ENCODE measurements around the gene DYRK1A. TPM values are rescaled to one million over a fixed set of nuclear protein-coding genes. Genes with fewer than 3 reads are reported as not detected.
"Not testable (repeated sequence)": the region's sequence is repeated elsewhere in the genome, so short reads cannot be mapped to it uniquely, and the experiment has no call there.

The DYRK1A gene
- polyA plus RNA-seq, 1 donor: 58.9 TPM

DNA sequence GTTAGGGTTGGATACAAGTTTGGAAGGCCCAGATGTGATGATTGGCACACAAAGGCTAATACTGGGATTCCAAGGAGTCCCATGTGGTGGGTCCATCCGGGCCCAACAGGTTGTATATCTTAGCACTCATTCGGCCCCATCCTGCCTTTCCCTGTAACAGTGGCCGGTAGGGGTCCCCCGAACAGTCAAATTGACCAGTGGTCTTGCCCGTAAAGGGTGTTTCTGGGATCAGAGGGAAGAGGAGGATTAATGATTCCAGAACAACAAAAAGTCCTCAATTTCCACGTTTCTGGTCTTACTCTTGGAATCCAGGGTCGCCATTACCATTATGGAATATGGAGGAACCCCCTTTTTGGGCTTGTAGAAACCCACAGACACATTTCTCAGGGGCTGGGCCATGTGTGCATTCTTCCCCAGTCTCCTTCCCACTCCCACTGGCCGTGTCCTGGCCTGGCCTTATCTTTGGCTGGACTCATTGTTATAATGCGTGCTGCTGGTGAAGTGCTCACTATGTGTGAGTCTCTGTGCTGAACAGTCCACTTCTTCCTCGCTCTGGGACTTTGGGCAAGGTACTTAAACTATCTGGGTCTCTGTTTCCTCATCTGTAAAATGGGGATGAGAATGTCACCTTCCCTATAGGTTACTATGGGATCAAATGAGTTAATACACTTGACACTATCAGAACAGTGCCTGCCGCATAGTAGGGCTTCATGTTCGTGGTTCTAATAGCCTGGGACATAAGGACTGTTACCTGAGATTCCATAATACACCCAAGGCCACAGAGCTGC, 161.8 kb downstream of the DYRK1A start:
- DNase-seq: no peak

DNA sequence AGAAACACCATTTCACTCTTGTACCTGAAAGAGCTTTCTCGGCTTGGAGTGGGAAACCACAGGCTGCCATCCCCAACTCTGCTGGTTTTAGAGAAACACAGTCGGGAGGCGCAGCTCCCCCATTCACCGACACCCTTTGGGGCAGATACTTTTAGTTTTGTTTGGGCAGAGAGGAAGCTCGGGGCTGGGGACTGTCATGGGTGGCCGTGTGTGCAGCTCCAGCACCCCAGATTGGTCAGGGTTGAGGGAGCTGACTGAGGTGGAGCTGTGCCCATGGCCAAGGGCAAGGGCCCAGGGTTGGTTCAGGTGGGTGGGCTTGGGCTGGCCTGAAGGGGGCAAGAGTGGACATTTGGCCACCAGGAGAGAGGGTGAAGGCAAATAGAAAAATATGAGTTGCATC, 163.1 kb downstream of the DYRK1A start:
- no peak for DNase-seq

DNA sequence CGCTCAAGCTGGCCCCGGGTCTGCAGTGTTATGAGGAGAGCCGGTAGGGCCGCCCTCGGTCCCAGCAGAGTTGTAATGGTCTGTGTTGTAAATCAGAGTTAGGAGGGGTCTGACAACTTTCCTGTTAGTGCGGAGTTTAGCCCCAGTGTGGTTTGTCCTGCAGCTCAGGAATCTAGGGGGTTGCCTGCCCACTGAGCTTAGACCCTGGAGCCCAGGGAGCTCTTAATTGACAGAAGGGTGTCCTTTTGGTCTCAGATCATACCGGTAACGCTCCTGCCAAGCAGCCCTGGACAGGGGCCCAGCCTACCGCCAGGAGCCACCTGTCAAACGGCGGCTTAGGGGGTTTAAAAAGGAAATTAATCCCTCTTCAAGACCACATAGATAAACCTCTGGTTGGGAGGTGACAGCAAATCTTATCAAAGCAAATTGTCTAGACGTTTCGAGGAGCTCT, 164.4 kb downstream of the DYRK1A start:
- no peak for DNase-seq

DNA sequence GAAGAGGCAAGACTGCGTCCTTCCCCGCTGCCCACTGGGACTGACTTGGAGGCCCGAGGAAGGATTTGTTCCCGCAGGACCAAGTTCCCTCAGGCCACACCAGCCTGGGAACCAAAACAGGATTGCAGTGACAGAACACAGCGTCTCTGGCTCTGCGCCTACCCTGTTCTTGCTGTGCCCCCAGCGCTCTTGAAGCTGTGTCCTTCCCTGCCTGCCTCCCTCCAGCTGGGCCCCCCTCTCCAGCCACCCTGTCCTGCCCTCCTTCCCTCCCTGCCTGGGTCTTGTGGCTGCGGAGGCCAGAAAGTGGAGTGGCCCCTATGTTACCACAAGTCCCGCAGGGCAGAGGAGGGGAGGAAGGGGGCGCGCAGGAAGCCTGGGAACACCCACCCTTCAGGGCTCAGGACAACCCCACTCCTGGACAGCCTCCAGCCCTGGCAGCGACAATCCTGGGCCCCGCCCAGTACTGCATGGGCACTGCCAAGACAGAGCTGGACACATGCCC, 164.9 kb downstream of the DYRK1A start:
- no peak for DNase-seq

DNA sequence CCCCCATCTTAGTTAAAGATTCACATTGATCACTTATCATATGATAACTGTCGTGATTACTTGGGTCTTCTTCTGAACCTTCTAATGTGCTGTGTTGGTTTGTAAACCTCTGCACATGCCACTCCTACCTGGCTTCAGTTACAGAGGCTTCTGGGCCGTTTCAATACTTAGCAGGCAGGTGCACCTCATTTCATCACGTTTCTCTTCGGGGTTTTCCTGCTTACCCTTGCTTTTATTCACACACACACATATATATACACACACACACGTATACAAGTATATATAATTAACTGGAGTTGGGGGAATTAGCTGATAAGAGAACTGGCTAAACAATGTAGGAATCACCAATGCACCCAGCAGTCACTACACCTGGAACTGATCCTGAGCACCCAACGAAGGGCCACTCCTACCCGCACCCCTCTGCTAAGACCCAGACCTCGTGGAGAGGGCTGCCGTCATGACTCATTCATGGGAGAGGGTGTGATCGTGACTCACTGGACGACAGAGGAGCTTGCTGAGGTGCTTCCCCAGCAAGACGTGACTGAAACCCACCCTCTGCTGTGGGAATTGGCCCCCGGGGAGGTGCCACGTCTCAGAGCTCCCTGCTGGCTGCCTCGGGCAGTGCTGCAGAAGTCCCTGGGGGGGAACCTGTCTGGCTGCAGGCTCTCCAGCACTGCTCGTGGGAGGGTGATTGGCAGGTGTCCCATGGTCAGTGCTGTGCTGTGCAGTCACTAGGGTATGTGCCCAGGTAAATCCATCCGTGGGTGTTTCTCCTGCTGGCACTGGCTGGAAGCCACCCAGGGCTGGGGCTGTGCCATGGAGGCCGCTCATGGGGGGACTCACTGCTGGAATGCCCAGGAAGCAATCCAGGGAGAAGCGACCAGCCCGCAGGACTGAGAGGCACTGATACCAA, 166.6 kb downstream of the DYRK1A start:
- no peak for DNase-seq

DNA sequence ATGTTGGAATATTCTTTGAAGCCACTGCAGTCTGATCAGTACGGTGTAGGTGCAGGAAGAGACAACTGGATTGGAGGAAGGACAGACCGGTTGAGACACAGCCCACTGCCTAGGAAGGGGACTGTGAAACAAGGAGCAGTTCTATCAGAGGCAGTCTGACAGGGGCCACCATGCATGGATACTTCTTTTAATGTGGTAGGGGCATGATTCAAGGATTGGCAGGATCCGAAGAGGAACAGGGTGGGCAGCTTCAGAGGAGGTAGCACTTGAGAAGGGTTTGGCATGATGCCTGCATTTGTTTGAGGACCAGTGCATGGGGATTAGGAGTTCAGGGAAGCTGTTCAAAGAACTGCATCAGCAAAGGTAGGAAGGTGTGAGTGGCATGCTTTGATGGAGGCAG, 167.9 kb downstream of the DYRK1A start:
- no peak for DNase-seq

DNA sequence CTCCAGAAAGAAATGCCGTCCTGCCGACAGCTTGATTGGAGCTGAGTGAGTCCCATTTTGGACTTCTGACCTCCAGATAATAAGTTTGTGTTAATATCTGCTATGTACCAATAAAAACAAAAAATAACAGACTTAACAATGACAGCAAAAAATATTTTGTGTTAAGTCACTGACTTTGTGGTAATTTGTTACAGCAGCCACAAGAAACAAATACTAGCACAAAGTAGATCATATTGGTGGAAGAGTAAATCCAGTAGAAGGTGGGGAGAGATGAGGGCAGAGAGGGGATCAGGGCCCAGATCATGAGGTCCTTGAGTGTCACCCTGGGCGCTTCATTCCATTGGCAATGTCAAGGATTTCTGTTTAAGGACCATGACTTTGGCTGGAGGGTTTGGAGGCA, 168.6 kb downstream of the DYRK1A start:
- DNase-seq: no peak

DNA sequence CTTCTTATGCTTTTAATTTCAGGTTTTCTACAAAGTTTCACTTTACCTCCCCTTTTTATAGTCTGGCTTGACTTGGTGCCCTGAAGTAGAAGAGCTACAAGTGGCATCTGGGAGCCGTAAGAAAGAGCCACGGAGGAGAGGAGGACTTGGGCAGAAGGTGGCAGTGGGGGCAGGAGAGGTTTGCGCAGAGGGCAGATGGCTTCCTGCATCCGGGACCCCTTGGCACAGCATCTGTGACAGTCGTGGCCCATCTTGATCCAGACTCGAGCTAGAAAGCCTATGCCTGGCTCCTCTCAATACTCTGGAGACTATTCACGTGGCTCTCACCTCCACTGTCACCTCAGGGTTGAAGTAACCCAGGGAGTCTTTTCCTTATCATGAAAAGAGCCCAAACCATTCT, 169.1 kb downstream of the DYRK1A start:
- no peak for DNase-seq

DNA sequence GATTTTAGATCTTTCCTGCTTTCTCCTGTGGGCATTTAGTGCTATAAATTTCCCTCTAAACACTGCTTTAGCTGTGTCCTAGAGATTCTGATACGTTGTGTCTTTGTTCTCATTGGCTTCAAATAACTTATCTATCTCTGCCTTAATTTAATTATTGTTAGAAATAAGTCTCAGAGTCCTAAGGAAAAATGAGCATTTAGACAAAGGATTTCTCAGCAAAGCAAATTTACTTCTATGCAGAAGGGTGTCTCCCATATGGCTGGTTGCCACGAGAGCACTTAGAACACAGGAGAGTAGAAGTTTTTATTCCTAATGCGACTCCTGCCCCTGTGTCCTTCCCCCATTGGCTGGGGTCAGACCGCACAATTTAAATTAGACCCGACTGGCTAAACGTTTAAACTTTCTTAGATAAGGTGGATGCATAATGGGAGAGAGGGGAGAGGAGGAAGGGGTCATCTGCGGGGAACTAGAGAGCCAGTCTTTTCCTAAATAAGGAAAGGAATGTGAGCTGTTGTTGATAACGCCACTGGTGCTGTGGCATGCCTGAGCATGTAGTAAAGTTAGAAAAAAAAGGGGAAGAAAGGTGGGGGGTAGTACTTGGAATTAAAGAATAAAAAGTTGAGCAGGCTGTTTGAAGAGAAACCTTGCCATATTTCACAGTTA, 170.2 kb downstream of the DYRK1A start:
- no peak for DNase-seq

DNA sequence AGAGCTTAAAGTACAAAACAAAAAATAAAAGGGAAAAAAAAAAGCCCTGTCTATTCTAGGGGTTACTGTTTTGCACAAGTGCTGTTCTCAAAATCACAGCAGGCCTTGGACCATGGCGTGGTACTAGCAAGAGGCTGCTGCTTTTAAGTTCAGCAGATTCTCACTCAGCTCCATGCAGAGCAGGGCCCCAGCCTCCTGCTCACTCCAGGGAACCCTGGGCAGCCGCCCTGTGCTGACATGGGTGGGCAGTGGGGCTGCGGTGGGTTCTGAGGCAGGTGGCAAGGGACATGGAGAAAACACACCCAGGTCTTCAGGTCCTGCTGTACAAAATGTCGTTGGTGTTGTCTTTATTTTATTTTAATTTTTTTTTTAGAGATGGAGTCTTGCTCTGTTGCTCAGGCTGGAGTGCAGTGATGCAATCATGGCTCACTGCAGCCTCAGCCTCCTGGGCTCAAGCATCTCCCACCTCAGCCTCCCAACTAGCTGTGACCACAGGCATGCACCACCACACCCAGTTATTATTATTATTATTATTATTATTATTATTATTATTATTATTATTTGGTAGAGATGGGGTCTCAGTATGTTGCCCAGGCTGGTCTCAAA, 170.9 kb downstream of the DYRK1A start:
- DNase-seq: no peak

DNA sequence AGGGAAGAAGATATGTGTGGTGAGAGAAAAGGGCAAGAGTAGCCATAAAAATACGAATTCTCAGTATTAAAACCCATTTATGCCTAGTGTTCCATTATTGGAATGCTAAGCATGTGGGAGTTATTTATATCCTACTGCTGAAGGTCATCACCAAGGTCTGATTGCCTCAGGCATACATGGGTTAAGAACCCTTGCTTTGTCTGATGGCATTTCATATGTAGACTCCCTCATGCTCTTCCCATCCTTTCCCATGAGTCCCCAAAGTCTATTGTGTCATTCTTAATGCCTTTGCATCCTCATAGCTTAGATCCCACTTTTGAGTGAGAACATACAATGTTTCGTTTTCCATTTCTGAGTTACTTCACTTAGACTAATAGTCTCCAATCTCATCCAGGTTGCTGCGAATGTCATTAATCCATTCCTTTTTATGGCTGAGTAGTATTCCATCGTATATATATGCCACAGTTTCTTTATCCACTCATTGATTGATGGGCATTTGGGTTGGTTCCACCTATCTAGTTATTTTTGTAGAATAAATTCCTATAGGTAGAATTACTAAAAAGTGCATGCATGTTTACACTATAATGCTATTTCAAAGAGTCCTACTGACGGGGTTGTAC, 172.5 kb downstream of the DYRK1A start:
- no peak for DNase-seq

DNA sequence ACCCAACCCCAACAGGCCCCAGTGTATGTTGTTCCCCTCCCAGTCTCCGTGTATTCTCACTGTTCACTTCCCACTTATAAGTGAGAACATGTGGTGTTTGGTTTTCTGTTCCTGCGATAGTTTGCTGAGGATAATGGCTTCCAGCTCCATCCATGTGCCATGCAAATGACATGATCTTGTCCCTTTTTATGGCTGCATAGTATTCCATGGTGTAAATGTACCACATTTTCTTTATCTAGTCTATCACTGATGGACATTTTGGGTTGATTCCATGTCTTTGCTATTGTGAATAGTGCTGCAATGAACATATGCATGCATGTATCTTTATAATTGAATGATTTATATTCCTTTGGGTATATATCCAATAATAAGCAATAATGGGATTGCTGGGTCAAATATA, 174.6 kb downstream of the DYRK1A start:
- not testable (repeated sequence) for DNase-seq

DNA sequence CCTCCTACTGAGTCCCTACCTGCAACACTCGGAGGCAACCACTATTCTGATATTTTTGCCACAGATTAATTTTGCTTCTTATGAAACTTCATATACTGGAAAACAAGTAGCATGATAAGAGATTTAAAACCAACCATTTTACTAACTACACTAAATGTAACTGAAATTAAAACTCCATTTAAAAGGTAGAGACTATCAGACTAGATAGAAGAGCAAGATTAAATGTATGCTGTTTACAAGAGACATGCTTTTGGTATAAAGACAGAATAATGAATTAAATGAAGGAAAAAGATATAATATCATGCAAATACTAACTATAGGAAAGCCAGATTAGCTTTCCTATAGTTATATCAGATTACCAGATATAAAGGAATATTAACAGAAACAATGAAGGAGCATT, 175.9 kb downstream of the DYRK1A start:
- DNase-seq: no peak

DNA sequence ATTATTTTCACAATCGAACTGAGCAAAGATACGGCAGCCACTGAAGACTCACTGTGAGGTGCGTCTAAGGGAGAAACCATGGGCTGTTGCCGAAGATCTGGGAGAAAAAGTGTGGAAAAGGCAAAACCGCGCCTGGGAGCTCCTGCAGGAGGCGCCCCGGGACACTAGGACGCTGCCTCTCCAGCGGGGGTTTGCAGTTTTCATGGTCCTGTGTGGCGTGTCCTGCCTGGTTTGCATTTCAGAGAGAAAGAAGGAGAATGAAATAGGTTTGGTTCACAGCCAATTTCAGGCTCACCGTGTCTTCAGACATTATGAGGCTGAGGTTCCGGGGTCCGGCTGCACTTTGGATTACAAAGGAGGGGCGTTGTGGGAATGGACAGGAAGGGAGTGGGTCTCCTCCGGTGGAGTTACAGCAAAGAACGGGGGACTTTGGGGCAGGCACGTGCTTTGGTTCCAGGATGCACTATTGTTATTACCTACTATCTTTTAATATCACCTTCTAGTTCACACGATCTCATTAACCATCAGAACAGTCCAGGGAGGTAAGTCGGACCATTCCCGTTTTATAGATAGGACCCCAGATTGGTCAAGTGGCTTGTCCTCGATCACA, 179.8 kb downstream of the DYRK1A start:
- DNase-seq: no peak

DNA sequence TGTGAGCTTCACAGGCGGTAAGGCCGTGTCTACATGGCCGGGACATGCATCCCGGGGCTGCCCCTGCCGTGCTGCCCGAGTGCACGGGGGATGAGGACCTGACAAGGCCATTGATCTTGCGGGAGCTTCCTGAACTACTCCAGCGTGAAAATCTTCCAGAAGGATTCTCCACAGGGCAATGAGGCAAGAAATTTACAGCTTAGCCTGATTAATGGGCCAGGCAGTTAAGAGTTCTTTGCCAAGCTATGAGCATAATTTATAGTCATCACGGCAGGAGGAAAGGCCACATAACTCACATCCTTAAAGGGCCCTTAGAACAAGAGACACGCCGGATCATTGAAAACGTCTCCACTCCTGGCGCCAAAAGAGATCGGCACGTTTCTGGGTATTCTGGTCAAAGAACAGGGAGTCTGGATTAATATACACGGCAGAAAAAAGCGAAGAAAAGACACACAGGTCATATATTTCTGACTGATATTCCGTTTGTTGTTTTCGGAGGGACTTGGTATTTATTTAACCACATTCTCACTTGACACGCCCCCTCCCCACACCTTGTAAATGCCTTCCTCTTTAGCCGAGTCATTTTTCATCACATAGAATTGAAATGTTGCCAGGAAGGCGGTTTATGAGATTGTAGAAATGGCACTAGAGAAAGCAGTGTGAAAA, 180.5 kb downstream of the DYRK1A start:
- DNase-seq: no peak

DNA sequence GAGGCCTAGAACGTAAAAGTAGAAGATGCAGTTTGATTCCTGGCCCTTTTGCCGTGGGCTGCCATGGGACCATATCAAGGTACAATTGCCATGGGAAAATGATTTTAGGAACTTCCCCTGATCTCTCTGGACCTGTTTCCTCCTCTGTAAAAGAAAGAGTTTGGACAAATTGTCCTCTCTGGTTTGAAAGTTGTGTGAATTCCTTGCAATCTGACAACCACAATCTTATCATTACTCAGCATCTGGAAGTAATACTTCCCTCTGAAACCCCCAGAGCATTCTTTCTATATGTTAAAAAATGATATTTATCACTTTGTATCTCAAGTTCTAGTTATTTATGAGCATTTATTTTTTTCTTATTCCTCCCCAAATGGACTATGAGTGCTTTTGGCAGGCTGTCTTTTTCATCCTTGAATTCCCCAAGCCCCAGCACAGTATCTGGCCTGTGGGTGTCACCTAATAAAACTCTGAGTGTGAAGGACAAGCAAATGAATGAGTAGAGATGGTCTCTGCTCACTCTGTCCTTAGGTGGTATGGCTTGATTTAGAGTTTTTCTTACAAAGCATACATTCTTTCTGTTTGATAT, 181.1 kb downstream of the DYRK1A start:
- no peak for DNase-seq

DNA sequence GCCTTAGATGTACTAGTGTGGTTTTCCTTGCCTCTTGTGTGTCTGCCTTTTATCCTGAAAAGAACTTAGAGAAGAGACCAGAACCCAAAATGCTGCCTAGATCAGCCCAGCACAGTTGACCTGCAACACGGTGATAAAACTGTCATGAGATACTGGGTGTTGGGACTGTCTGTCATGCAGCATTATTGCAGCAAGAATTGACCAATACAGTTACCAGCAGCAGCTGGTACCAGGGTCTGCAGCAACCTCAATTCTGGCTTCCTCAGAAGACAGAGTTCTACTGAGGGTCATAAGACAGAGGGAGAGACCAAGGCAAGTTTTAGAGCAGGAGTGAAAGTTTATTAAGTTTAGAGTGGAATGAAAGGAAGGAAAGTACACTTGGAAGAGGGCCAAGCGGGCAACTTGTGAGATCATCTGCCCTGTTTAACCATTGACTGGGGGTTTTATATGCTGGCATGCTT, 182.0 kb downstream of the DYRK1A start:
- DNase-seq: no peak

DNA sequence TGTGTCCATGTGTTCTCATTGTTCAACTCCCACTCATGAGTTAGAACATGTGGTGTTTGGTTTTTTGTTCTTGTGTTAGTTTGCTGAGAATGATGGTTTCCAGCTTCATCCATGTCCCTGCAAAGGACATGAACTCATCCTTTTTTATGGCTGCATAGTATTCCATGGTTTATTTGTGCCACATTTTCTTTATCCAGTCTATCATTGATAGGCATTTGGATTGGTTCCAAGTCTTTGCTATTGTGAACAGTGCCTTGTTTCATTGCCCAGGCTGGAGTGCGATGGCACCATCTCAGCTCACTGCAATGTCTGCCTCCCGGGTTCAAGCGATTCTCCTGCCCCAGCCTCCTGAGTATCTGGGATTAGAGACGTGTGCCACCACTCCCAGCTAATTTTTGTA, 183.2 kb downstream of the DYRK1A start:
- DNase-seq: not testable (repeated sequence)

DNA sequence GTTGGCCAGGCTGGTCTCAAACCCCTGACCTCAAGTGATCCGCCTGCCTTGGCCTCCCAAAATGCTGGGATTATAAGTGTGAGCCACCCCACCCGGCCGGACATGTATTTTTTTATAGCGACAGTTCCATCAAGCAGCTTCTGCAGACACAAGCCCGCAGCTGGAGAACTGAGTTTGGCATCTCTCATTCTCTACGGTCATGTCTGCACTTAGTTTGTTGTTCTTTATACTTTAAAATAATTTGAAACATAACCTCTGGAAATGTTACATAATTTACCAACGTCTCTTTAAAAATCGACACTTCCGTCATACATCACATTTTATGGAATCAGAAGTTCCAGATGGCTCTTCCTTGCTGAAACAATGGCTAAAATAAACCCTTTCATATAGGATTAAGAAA, 183.6 kb downstream of the DYRK1A start:
- no peak for DNase-seq

DNA sequence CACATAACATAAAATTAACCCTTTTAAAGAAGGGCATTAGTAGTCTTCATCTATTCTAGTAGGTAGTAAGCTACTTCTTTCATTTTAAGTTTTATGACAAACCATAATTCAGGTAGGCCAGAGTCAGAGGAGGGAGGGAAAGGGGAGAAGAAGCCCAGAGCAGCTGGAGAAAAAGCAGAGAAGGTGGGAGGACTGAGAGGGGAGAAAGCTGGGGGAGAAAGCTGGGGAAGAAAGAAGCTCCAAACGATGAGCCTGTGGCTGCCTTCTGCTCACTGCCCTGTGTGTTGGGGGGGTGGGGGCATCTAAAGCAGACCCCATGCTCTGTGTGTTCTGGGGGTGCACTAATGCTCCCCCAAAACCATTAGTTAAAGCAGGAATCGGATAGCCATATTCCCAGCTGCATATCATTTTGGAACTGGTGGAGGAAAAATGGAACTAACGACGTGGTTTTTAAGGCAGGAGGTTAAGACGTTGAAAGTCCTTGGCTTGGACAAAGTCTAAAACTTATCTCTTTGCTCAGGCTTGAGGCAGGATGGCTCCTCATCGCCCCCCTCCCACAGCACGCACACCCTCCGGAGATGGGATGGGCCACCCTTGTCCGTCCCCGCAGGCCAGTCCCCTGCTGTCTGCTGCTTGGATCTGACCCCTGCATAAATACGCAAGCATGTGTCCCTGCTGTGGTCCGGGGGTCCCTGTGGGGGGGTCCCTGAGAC, 184.2 kb downstream of the DYRK1A start:
- no peak for DNase-seq

Data from hindlimb muscle (tissue), 1 donor.